CD4-positive, alpha-beta T cell treated with Interleukin-15 for 1 hour (primary cell): ENCODE data around the gene LRRC49.

Source experiments
- DNase-seq: peaks from one replicate; pipeline ENCODE4 v3.0.0-alpha.2; 2020

LRRC49 gene

DNA sequence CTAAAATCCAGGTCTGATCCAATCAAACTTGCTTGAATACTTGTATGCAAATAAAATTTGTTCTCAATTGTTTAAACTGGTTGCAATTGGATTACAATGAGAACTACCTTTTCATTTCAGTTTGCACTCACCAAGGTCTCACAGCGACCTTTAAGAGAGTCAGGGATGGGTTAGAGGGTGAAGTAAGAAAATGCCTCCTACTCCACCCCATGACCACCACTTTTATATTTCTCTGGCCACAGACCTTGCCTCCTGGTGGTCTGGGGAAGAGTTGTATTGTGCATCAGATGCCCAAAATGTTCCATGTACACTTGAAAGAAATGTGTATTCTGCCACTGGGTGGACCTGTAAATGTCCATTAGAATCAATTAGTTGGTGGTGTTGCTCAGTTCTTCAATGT lies 206.3 kb downstream of the LRRC49 start:
- no peak for DNase-seq
